ENCODE results near the gene ENPEP.

The ENPEP gene

DNA sequence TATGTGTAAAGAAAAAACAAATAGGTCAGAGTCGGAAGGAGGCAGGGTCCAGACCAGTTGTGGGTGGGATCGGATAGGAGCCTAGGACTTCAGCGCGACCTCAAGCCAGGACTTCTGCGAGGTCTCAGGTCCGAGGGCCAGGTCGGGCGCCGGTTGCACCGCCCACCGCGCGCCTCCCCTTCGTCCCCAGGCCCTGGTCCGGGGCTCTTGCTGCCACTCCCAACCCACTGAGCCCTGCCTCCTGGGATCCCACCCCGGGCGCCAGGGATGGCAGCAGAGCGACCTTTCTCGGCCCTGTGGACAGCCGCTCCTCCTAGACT, 134.6 kb downstream of the ENPEP start:
- Histone ChIP-seq H3K79me2 (ENCODE audit: insufficient read depth, low read depth) (no peaks in the 10 kb centered on the region), H3K27ac (no peak overlapping the region), H3K4me2 (no peak overlapping the region), H3K36me3 (ENCODE audit: insufficient read depth) (no peaks in the 10 kb centered on the region), H4K20me1 (ENCODE audit: insufficient read depth) (no peaks in the 10 kb centered on the region), H2AFZ (ENCODE audit: low read depth) (no peak overlapping the region), H3K4me3 (IDR thresholded peaks at IDR 0.05; ENCODE audit: insufficient read depth, low read depth, low read length) (no peak overlapping the region), H3K9ac (no peak overlapping the region), H3K27me3 (ENCODE audit: insufficient read depth, low read depth) (no peaks in the 10 kb centered on the region), H3K4me1 (ENCODE audit: low read depth, poor library complexity, severe bottlenecking) (no peaks in the 10 kb centered on the region)
- TF ChIP-seq, protein P1, sequence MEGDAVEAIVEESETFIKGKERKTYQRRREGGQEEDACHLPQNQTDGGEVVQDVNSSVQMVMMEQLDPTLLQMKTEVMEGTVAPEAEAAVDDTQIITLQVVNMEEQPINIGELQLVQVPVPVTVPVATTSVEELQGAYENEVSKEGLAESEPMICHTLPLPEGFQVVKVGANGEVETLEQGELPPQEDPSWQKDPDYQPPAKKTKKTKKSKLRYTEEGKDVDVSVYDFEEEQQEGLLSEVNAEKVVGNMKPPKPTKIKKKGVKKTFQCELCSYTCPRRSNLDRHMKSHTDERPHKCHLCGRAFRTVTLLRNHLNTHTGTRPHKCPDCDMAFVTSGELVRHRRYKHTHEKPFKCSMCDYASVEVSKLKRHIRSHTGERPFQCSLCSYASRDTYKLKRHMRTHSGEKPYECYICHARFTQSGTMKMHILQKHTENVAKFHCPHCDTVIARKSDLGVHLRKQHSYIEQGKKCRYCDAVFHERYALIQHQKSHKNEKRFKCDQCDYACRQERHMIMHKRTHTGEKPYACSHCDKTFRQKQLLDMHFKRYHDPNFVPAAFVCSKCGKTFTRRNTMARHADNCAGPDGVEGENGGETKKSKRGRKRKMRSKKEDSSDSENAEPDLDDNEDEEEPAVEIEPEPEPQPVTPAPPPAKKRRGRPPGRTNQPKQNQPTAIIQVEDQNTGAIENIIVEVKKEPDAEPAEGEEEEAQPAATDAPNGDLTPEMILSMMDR (conservative IDR thresholded peaks at IDR 0.05; ENCODE audit: low read depth, low read length) = no peak

DNA sequence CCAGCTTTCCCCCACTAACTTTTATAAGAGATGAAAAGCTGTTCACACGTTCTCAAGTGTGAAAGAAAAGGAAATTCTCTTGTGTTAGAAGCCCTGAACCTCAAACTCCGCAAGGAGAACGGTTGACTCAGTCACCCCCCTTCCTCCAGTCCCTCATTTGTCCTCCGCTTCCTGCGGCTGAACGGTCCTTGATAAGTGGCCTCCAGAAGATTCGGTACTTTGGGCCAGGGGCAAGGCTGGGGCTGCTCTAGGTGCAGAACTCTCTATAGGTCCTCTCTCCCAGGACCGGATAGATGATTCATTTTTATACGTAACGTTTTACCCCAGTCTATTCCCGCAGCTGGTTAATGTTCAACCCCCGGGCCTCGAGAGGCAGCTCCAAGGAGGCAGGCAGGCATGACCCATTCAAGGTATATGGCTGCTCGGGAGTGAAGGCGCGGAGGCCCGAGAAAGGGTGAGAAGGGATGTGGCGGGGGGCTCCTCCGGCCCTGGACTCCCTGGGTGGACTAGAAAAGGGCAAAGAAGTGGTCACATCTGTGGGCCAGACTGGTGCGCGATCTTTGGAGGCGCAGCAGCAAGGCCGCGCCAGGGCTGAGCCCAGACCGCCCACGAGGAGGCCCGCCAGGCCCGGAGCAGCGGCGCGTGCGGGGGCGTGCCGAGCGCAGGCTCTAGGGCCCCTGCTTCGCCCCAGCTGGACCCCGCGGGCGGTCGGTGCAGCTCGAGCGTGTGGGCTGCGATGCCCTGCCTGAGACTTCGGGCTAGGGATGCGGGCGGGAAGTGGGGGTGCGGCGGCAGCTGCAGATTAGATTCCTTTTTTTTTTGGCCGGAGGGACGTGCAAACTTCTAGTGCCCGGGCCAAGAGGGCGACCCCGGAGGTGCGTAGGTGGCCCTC, 135.2 kb downstream of the ENPEP start:
- TF ChIP-seq, protein P1 (conservative IDR thresholded peaks at IDR 0.05; ENCODE audit: low read depth, low read length) = no peak
- Histone ChIP-seq H3K27me3 (ENCODE audit: insufficient read depth, low read depth) (no peaks in the 10 kb centered on the region), H2AFZ (ENCODE audit: low read depth) (no peak overlapping the region), H3K9ac (no peak overlapping the region), H3K79me2 (ENCODE audit: insufficient read depth, low read depth) (no peaks in the 10 kb centered on the region), H4K20me1 (ENCODE audit: insufficient read depth) (no peaks in the 10 kb centered on the region), H3K36me3 (ENCODE audit: insufficient read depth) (no peaks in the 10 kb centered on the region), H3K4me3 (IDR thresholded peaks at IDR 0.05; ENCODE audit: insufficient read depth, low read depth, low read length) (no peak overlapping the region), H3K4me2 (no peak overlapping the region), H3K4me1 (ENCODE audit: low read depth, poor library complexity, severe bottlenecking) (no peaks in the 10 kb centered on the region), H3K27ac (no peak overlapping the region)

DNA sequence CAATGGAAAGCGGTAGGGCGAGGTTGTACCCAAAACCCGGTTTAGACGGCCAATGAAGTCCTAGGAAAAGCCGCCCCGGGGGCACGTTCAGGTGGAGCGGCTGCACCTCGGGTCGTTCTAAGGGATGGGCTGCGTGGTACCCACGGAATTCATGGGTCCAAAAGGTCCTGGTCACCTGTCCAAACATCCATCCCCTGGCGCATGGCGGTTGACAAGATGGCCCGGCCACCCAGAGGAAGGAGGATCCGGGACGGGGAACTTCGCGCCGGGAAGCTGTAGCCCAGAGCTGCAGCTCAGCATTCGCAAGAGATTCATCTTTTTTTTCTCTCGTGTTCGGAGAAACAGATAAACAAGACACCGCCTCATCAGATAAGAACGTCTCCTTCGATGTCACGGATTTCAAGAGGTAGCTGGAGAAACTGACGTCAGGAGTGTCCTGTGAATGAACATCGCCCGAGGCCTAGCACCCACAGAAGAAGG, 136.1 kb downstream of the ENPEP start:
- Histone ChIP-seq H3K79me2 (ENCODE audit: insufficient read depth, low read depth) (no peaks in the 10 kb centered on the region), H3K9ac (no peak overlapping the region), H3K27me3 (ENCODE audit: insufficient read depth, low read depth) (no peaks in the 10 kb centered on the region), H3K36me3 (ENCODE audit: insufficient read depth) (no peaks in the 10 kb centered on the region), H3K4me3 (IDR thresholded peaks at IDR 0.05; ENCODE audit: insufficient read depth, low read depth, low read length) (no peak overlapping the region), H4K20me1 (ENCODE audit: insufficient read depth) (no peaks in the 10 kb centered on the region), H3K27ac (no peak overlapping the region), H3K4me1 (ENCODE audit: low read depth, poor library complexity, severe bottlenecking) (no peaks in the 10 kb centered on the region), H3K4me2 (no peak overlapping the region), H2AFZ (ENCODE audit: low read depth) (no peak overlapping the region)
- TF ChIP-seq, protein P1 (conservative IDR thresholded peaks at IDR 0.05; ENCODE audit: low read depth, low read length) = no peak

DNA sequence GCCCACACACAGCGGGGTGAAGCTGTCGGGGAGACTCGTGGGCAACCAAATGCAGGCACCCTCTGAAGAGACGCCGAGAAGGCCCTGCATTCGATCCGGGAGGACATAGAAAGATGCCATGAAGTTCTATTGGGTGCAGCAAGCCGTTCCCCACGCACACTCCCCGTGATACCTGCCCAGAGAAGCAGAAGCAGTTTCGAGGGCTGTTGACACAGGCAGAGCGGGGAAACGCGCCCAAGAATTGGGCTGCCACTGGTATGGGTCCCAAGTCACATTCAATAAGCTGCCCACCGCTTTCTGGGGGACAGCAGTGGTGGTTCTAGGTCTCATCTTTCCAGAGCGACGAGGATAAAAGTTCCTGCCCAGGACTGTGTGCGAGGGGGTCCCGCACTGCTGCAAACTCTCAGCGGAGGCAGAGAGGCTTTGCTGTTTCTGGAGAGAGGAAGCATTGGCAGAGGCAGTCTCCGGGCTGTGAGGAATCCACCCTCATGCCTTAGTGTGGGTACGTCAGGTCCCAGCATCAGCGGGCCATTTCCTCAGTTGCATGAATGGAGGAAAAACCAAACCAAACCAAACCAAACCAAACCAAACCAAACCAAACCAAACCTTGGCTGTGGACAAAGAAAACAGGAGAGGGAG, 136.8 kb downstream of the ENPEP start:
- Histone ChIP-seq H3K9ac (no peak overlapping the region), H3K4me3 (IDR thresholded peaks at IDR 0.05; ENCODE audit: insufficient read depth, low read depth, low read length) (no peak overlapping the region), H3K27me3 (ENCODE audit: insufficient read depth, low read depth) (no peaks in the 10 kb centered on the region), H3K4me1 (ENCODE audit: low read depth, poor library complexity, severe bottlenecking) (no peaks in the 10 kb centered on the region), H4K20me1 (ENCODE audit: insufficient read depth) (no peaks in the 10 kb centered on the region), H3K79me2 (ENCODE audit: insufficient read depth, low read depth) (no peaks in the 10 kb centered on the region), H3K4me2 (no peak overlapping the region), H3K36me3 (ENCODE audit: insufficient read depth) (no peaks in the 10 kb centered on the region), H3K27ac (no peak overlapping the region), H2AFZ (ENCODE audit: low read depth) (no peak overlapping the region)
- TF ChIP-seq, protein P1 (conservative IDR thresholded peaks at IDR 0.05; ENCODE audit: low read depth, low read length) = no peak

Measured in KMS-11 (cell line).